NCI-H2227 treated with DMSO at 0.1 percent for 48 hours (cell line): ENCODE measurements around the gene POM121C.
"Not testable (repeated sequence)": the region's sequence is repeated elsewhere in the genome, so short reads cannot be mapped to it uniquely, and the experiment has no call there.

Experiments used
- DNase-seq: peaks from one replicate; lab custom pipeline; 2025; lab: John Stamatoyannopoulos, UW

The POM121C gene

GRCh38 chr7:75423481-75423880 is 62.6 kb downstream of the POM121C start:
- DNase-seq, result not testable (repeated sequence)

GRCh38 chr7:75421798-75422710 is 64.0 kb downstream of the POM121C start:
- not testable (repeated sequence) for DNase-seq

- DNase-seq, result not testable (repeated sequence)
Observed at GRCh38 chr7:75420152-75420551, 65.9 kb downstream of the POM121C start.

GRCh38 chr7:75419693-75420092 is 66.4 kb downstream of the POM121C start:
- DNase-seq, result not testable (repeated sequence)

- not testable (repeated sequence) for DNase-seq
Observed at GRCh38 chr7:75419210-75419609, 66.9 kb downstream of the POM121C start.

GRCh38 chr7:75418292-75418858 is 67.7 kb downstream of the POM121C start:
- DNase-seq, result not testable (repeated sequence)

- DNase-seq, result not testable (repeated sequence)
Observed at GRCh38 chr7:75416787-75417186, 69.3 kb downstream of the POM121C start.

GRCh38 chr7:75415829-75416373 is 70.2 kb downstream of the POM121C start:
- not testable (repeated sequence) for DNase-seq

- DNase-seq, result not testable (repeated sequence)
Observed at GRCh38 chr7:75415428-75415817, 70.7 kb downstream of the POM121C start.

GRCh38 chr7:75414708-75415427 is 71.2 kb downstream of the POM121C start:
- DNase-seq, result not testable (repeated sequence)

- not testable (repeated sequence) for DNase-seq
Observed at GRCh38 chr7:75414204-75414603, 71.9 kb downstream of the POM121C start.

GRCh38 chr7:75410823-75411173 is 75.3 kb downstream of the POM121C start:
- DNase-seq, result not testable (repeated sequence)

- DNase-seq, result not testable (repeated sequence)
Observed at GRCh38 chr7:75409880-75410822, 75.9 kb downstream of the POM121C start.

- not testable (repeated sequence) for DNase-seq
Observed at GRCh38 chr7:75404663-75405062, 81.4 kb downstream of the POM121C start.

- not testable (repeated sequence) for DNase-seq
Observed at GRCh38 chr7:75403455-75404443, 82.3 kb downstream of the POM121C start.

- DNase-seq, result not testable (repeated sequence)
Observed at GRCh38 chr7:75400575-75400974, 85.5 kb downstream of the POM121C start.

- not testable (repeated sequence) for DNase-seq
Observed at GRCh38 chr7:75398771-75399700, 87.1 kb downstream of the POM121C start.

- not testable (repeated sequence) for DNase-seq
Observed at GRCh38 chr7:75397865-75398264, 88.2 kb downstream of the POM121C start.

- not testable (repeated sequence) for DNase-seq
Observed at GRCh38 chr7:75395329-75395728, 90.8 kb downstream of the POM121C start, which contains the start of gene TRIM73. Gene TRIM73 (plus strand): TSS chr7:75395629. CDS start chr7:75398934, 3,305 bp downstream.
